IMR-90 (cell line): ENCODE measurements around the gene S100A6.

Experiments
- BHLHE40 ChIP-seq: fragments of 150-350 bp; IDR thresholded peaks from 2 replicates; pipeline ENCODE4 v1.6.1; 2016; ENCODE audit warnings: mild to moderate bottlenecking, low read depth, low read length
- CEBPB ChIP-seq: IDR thresholded peaks from 2 replicates; pipeline ENCODE4 v1.6.1; 2012; ENCODE audit warnings: low read depth, low read length, improper control_type of control experiment
- CHD1 ChIP-seq: IDR thresholded peaks from 2 replicates; pipeline ENCODE4 v1.6.1; 2012; ENCODE audit warnings: low read depth, low read length, improper control_type of control experiment
- CTCF ChIP-seq: conservative IDR thresholded peaks from 2 replicates; pipeline ENCODE4 v1.5.1; 2012; ENCODE audit warnings: mild to moderate bottlenecking, low read depth, low read length, improper control_type of control experiment
- MAZ ChIP-seq: IDR thresholded peaks from 2 replicates; pipeline ENCODE4 v1.6.1; 2012; ENCODE audit warnings: low read depth, mild to moderate bottlenecking, low read length, improper control_type of control experiment, moderate library complexity, borderline replicate concordance
- POLR2A ChIP-seq: IDR thresholded peaks from 2 replicates; pipeline ENCODE4 v1.6.1; 2012; ENCODE audit warnings: mild to moderate bottlenecking, low read depth, low read length
- RAD21 ChIP-seq: IDR thresholded peaks from 2 replicates; pipeline ENCODE4 v1.6.1; 2012; ENCODE audit warnings: low read length, improper control_type of control experiment
- RCOR1 ChIP-seq: IDR thresholded peaks from 2 replicates; pipeline ENCODE4 v1.6.1; 2012; ENCODE audit warnings: mild to moderate bottlenecking, low read length, improper control_type of control experiment; ENCODE audit not compliant: insufficient replicate concordance
- RFX5 ChIP-seq: IDR thresholded peaks from 2 replicates; pipeline ENCODE4 v1.8.0; 2012; ENCODE audit warnings: low read depth, mild to moderate bottlenecking, low read length, moderate library complexity
- TF ChIP-seq, protein P1 (sequence below): fragments of 150-350 bp; IDR thresholded peaks from 2 replicates; pipeline ENCODE4 v1.6.1; 2017; ENCODE audit warnings: mild to moderate bottlenecking, antibody characterized with exemption, low read length, low read depth

GRCh38 chr1:153547560-153548551 lies 12.1 kb upstream of the S100A6 start:
- TF ChIP-seq CTCF (no peak), POLR2A (no peak), RCOR1 (no peak), BHLHE40 (no peak), CEBPB (no peak), MAZ (no peak), CHD1 (no peak), RAD21 (no peak), RFX5 (no peak)
- TF ChIP-seq, protein P1, sequence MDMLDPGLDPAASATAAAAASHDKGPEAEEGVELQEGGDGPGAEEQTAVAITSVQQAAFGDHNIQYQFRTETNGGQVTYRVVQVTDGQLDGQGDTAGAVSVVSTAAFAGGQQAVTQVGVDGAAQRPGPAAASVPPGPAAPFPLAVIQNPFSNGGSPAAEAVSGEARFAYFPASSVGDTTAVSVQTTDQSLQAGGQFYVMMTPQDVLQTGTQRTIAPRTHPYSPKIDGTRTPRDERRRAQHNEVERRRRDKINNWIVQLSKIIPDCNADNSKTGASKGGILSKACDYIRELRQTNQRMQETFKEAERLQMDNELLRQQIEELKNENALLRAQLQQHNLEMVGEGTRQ: no peak
